Endothelial cell of umbilical vein (primary cell): ENCODE results near the gene DYNLL2. TPM values are rescaled to one million over a fixed set of nuclear protein-coding genes. Genes with fewer than 3 reads are reported as not detected.

Experiments
- BruUV-seq: library from RNA; stranded (reverse); fragments of 400-500 nt; replicated peaks from 2 replicates; lab custom pipeline; 2021; lab: Mats Ljungman, UMichigan
- CTCF ChIA-PET: fragments of 300-600, 350-600 bp; sonication (Branson Sonifier 250); formaldehyde crosslinking; loops from one replicate; lab custom pipeline; 2021; ENCODE audit warnings: antibody characterized with exemption, inconsistent platforms; lab: Charles Lee
- POLR2A ChIA-PET: fragments of 300-600, 350-600 bp; sonication (Branson Sonifier 250); formaldehyde crosslinking; loops from one replicate; lab custom pipeline; 2021; ENCODE audit warnings: antibody characterized with exemption, inconsistent platforms; lab: Charles Lee
- DNase-seq: peaks from one replicate; pipeline ENCODE4 v3.0.0-alpha.2; 2011; ENCODE audit warnings: low read depth, low spot score
- FAIRE-seq: peaks from 2 replicates; lab custom pipeline; 2011; peaks lifted over from hg19 to GRCh38; lab: Jason Lieb, UNC
- H2AFZ ChIP-seq: 2 replicates; pipeline ENCODE4 v1.6.0; 2012; ENCODE audit warnings: low read depth, low read length, control low read depth, inconsistent platforms
- H3K27ac ChIP-seq: 2 replicates; pipeline ENCODE4 v1.5.1; 2011; ENCODE audit warnings: low read depth, mild to moderate bottlenecking, control low read depth, low read length, moderate library complexity; ENCODE audit not compliant: insufficient read depth
- H3K27me3 ChIP-seq, 2 experiments: 2 replicates each; pipeline versions ENCODE4 v1.6.0 to v1.6.1; 2011; ENCODE audit warnings: low read length in 2 of 2, mixed read lengths in 1 of 2; ENCODE audit not compliant: control insufficient read depth in 2 of 2, insufficient read depth in 2 of 2
- H3K36me3 ChIP-seq, 2 experiments: 2 replicates in 1 of 2; 3 replicates in 1 of 2; pipeline ENCODE4 v1.5.1; 2011; ENCODE audit warnings: low read length in 2 of 2, mild to moderate bottlenecking in 1 of 2, moderate library complexity in 1 of 2; ENCODE audit not compliant: control insufficient read depth in 2 of 2, insufficient read depth in 2 of 2; ENCODE audit errors: extremely low read depth in 1 of 2
- H3K4me1 ChIP-seq: 3 replicates; pipeline ENCODE4 v1.5.1; 2011; ENCODE audit warnings: mild to moderate bottlenecking, low read length; ENCODE audit not compliant: control insufficient read depth, insufficient read depth; ENCODE audit errors: extremely low read depth
- H3K4me2 ChIP-seq: 2 replicates; pipeline ENCODE4 v1.6.1; 2011; ENCODE audit warnings: low read length, control low read depth, mixed read lengths; ENCODE audit not compliant: insufficient read depth
- H3K4me3 ChIP-seq, 3 experiments: fragments of 200-600 bp in 1 of 3; sonication (generic), shearing (Covaris generic) in 1 of 3; replicated peaks in 1 of 3; 2 replicates each; pipeline ENCODE4 v1.5.1; 2011 to 2016; ENCODE audit warnings: control low read depth in 3 of 3, low read length in 3 of 3, mild to moderate bottlenecking in 2 of 3, inconsistent platforms in 1 of 3, low read depth in 1 of 3, moderate library complexity in 1 of 3; ENCODE audit not compliant: insufficient read depth in 1 of 3
- H3K79me2 ChIP-seq: 2 replicates; pipeline ENCODE4 v1.6.0; 2012; ENCODE audit warnings: low read length, inconsistent platforms; ENCODE audit not compliant: control insufficient read depth, insufficient read depth
- H3K9ac ChIP-seq: replicated peaks from 2 replicates; pipeline ENCODE3; 2011; ENCODE audit warnings: low read length, control low read depth; ENCODE audit not compliant: insufficient read depth; ENCODE audit errors: extremely low read depth
- H3K9me1 ChIP-seq: replicated peaks from 3 replicates; pipeline ENCODE4 v1.6.0; 2011; ENCODE audit warnings: mild to moderate bottlenecking, low read length; ENCODE audit not compliant: control insufficient read depth, insufficient read depth; ENCODE audit errors: extremely low read depth
- H3K9me3 ChIP-seq: replicated peaks from 2 replicates; pipeline ENCODE4 v1.5.1; 2012; ENCODE audit warnings: low read length, inconsistent platforms; ENCODE audit not compliant: control insufficient read depth, insufficient read depth
- H4K20me1 ChIP-seq: replicated peaks from 2 replicates; pipeline ENCODE3; 2011; ENCODE audit warnings: mild to moderate bottlenecking, low read length; ENCODE audit not compliant: control insufficient read depth, insufficient read depth; ENCODE audit errors: extremely low read depth
- CTCF ChIP-seq, 2 donors: IDR thresholded peaks; 1 replicate in 1 of 2; 2 replicates in 1 of 2; pipeline ENCODE4 v1.5.1; 2011; ENCODE audit warnings: low read length in 2 of 2, mild to moderate bottlenecking in 2 of 2, moderate library complexity in 2 of 2, control low read depth in 1 of 2, inconsistent platforms in 1 of 2, low read depth in 1 of 2; ENCODE audit not compliant: insufficient read depth in 1 of 2; ENCODE audit errors: extremely low read depth in 1 of 2
- EZH2 ChIP-seq: IDR thresholded peaks from 2 replicates; pipeline ENCODE4 v1.6.1; 2012; ENCODE audit warnings: borderline replicate concordance, low read depth, mild to moderate bottlenecking, moderate library complexity, low read length, inconsistent platforms; ENCODE audit not compliant: severe bottlenecking
- FOS ChIP-seq: IDR thresholded peaks from 2 replicates; pipeline ENCODE4 v1.6.1; 2011; ENCODE audit warnings: mild to moderate bottlenecking, low read length, moderate library complexity, borderline replicate concordance; ENCODE audit not compliant: insufficient read depth
- GATA2 ChIP-seq: IDR thresholded peaks from 2 replicates; pipeline ENCODE4 v1.7.0; 2011; ENCODE audit warnings: low read depth, mild to moderate bottlenecking, moderate library complexity, mixed read lengths, low read length; ENCODE audit not compliant: insufficient read length, insufficient read depth
- JUN ChIP-seq: IDR thresholded peaks from 2 replicates; pipeline ENCODE4 v1.6.1; 2011; ENCODE audit warnings: borderline replicate concordance, low read depth; ENCODE audit not compliant: insufficient read length, insufficient read depth
- MAX ChIP-seq: IDR thresholded peaks from 2 replicates; pipeline ENCODE4 v1.6.1; 2011; ENCODE audit not compliant: insufficient read depth, insufficient read length
- MYC ChIP-seq: IDR thresholded peaks from one replicate; pipeline ENCODE4 v1.6.1; 2011; ENCODE audit warnings: mild to moderate bottlenecking, low read depth, low read length
- POLR2A ChIP-seq: IDR thresholded peaks from 2 replicates; pipeline ENCODE4 v1.6.1; 2012; ENCODE audit warnings: low read depth, mild to moderate bottlenecking, control low read depth, low read length
- POLR2AphosphoS5 ChIP-seq: IDR thresholded peaks from 2 replicates; pipeline ENCODE4 v1.6.1; 2012; ENCODE audit warnings: low read depth, mild to moderate bottlenecking, control low read depth, low read length, moderate library complexity; ENCODE audit not compliant: insufficient read depth
- dilution Hi-C: fragments of 300-500 bp; cut with MboI; formaldehyde crosslinking; loops from one replicate; pipeline ENCODE4 v1.15.0; 2019; ENCODE audit warnings: low sequenced_read_pairs; ENCODE audit not compliant: extremely low pct_ligation_motif_present
- intact Hi-C: fragments of 100-400 bp; cut with micrococcal nuclease; formaldehyde crosslinking; loops from one replicate; pipeline ENCODE4 v1.10.0; 2022
- polyA plus RNA-seq, 4 experiments: library from polyadenylated mRNA; depleted of rRNA in 3 of 4; stranded (reverse) in 3 of 4; unstranded in 1 of 4; fragments of >200 nt; gene quantifications; 2 replicates each; pipeline versions ENCODE4 v1.2.1 to v1.2.3, GENCODE V29; 2011 to 2012; ENCODE audit warnings: missing spikeins in 1 of 4
- total RNA-seq: library from RNA; stranded (reverse); gene quantifications from 2 replicates; pipeline ENCODE4 v1.2.3, GENCODE V29; 2021

DYNLL2 gene
- total and polyA plus RNA-seq, 2 donors (not counting 3 experiments of a cell fraction or from before 2014, with no cell fraction given), result 7.4 to 19.0 TPM

- Histone ChIP-seq H3K4me1 (no peaks in the 10 kb centered on the region), H3K27me3 (no peaks in the 10 kb centered on the region), H3K9me3 (no peaks in the 10 kb centered on the region), H3K9ac (no peak overlapping the region), H3K4me2 (no peak overlapping the region), H2AFZ (no peak overlapping the region), H3K4me3 (no peak overlapping the region), H3K27ac (no peak overlapping the region), H3K9me1 (no peaks in the 10 kb centered on the region), H3K36me3 (peaks cover 5 to 29% of the 10 kb centered on the region in 2 experiments), H4K20me1 (no peaks in the 10 kb centered on the region), H3K79me2 (peaks cover 9% of the 10 kb centered on the region)
- BruUV-seq, result no TSS peak
- TF ChIP-seq MYC, result no peak
- TF ChIP-seq CTCF (IDR thresholded peaks at IDR 0.05; ENCODE audit: extremely low read depth in 1 of 2, insufficient read depth in 1 of 2, low read depth in 1 of 2, low read length in 2 of 2), result no peak
- TF ChIP-seq GATA2, result no peak
- TF ChIP-seq JUN, result no peak
- no peak for TF ChIP-seq POLR2AphosphoS5
- no peak for TF ChIP-seq MAX
- TF ChIP-seq POLR2A, result no peak
- no peak for TF ChIP-seq FOS
- no peak for TF ChIP-seq EZH2
- DNase-seq (no peak), FAIRE-seq (no peak)
- ChIA-PET POLR2A (interaction anchor here (0.6 kb wide), 1 partner anchor 501 kb away, joined by 8 read pairs; no protein-coding TSS in a partner anchor), CTCF (no interaction called here)
- intact Hi-C loops, result no loop called here
- dilution Hi-C loops, result no loop called here
These were observed 9.7 kb downstream of the DYNLL2 start for GRCh38 chr17:58092797-58093385.
